Measurements from ENCODE around the gene GAA. TPM values are rescaled to one million over a fixed set of nuclear protein-coding genes. Genes with fewer than 3 reads are reported as not detected.
A peak's percentile ranks its signal among the peaks of the same experiment; 100 is the strongest.

GAA gene
- total RNA-seq, 1 donor from 2014 or later, result 23.6 TPM

DNA sequence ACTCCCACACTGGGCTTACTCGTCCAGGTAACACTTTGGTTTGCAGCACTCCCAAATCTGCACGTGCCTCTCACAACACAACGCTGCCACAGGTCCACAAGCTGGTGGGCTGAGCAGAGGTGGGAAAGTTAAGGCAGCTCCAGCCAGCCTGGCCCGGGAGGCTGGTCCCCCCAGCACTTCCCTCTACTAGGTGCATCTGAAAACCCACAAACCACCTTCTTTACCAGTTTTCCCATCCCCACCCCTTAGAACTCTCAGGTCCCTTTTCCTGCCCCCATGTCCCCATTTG, 1.4 kb upstream of the GAA start:
- DNase-seq (ENCODE audit: low spot score), result no peak
- H3K4me3 Mint-ChIP-seq (ENCODE audit: low read depth), result peak overlapping the region; percentile 84
- H3K36me3 Mint-ChIP-seq (ENCODE audit: low read depth), result no peaks in the 10 kb centered on the region
- H3K27me3 Mint-ChIP-seq (ENCODE audit: low read depth), result no peaks in the 10 kb centered on the region
- intact Hi-C loops (cut with micrococcal nuclease), result loop anchor here (5.0 kb wide), 2 partner anchors 47 to 162 kb away; partner anchors contain the start of genes EIF4A3 and RNF213
- no peak overlapping the region for H3K27ac Mint-ChIP-seq
- H3K4me1 Mint-ChIP-seq (ENCODE audit: low read depth), result peaks cover 23% of the 10 kb centered on the region
- no peaks in the 10 kb centered on the region for H3K9me3 Mint-ChIP-seq

DNA sequence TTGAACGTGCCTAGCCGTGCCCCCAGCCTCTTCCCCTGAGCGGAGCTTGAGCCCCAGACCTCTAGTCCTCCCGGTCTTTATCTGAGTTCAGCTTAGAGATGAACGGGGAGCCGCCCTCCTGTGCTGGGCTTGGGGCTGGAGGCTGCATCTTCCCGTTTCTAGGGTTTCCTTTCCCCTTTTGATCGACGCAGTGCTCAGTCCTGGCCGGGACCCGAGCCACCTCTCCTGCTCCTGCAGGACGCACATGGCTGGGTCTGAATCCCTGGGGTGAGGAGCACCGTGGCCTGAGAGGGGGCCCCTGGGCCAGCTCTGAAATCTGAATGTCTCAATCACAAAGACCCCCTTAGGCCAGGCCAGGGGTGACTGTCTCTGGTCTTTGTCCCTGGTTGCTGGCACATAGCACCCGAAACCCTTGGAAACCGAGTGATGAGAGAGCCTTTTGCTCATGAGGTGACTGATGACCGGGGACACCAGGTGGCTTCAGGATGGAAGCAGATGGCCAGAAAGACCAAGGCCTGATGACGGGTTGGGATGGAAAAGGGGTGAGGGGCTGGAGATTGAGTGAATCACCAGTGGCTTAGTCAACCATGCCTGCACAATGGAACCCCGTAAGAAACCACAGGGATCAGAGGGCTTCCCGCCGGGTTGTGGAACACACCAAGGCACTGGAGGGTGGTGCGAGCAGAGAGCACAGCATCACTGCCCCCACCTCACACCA, 724 bp downstream of the GAA start:
- no peaks in the 10 kb centered on the region for H3K9me3 Mint-ChIP-seq
- DNase-seq (ENCODE audit: low spot score), result no peak
- no peaks in the 10 kb centered on the region for H3K36me3 Mint-ChIP-seq (ENCODE audit: low read depth)
- H3K4me3 Mint-ChIP-seq (ENCODE audit: low read depth), result peak overlapping the region; percentile 84
- H3K4me1 Mint-ChIP-seq (ENCODE audit: low read depth), result peaks cover 23% of the 10 kb centered on the region
- peak overlapping the region; percentile 72 for H3K27ac Mint-ChIP-seq
- H3K27me3 Mint-ChIP-seq (ENCODE audit: low read depth), result no peaks in the 10 kb centered on the region
- intact Hi-C loops (cut with micrococcal nuclease), result loop anchor here (5.0 kb wide), 2 partner anchors 45 to 160 kb away; partner anchors contain the start of genes EIF4A3 and RNF213

DNA sequence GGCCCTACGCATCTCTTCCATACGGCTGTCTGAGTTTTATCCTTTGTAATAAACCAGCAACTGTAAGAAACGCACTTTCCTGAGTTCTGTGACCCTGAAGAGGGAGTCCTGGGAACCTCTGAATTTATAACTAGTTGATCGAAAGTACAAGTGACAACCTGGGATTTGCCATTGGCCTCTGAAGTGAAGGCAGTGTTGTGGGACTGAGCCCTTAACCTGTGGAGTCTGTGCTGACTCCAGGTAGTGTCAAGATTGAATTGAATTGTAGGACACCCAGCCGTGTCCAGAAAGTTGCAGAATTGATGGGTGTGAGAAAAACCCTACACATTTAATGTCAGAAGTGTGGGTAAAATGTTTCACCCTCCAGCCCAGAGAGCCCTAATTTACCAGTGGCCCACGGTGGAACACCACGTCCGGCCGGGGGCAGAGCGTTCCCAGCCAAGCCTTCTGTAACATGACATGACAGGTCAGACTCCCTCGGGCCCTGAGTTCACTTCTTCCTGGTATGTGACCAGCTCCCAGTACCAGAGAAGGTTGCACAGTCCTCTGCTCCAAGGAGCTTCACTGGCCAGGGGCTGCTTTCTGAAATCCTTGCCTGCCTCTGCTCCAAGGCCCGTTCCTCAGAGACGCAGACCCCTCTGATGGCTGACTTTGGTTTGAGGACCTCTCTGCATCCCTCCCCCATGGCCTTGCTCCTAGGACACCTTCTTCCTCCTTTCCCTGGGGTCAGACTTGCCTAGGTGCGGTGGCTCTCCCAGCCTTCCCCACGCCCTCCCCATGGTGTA, 1.5 kb downstream of the GAA start:
- peak overlapping the region; percentile 43 for H3K27ac Mint-ChIP-seq
- H3K9me3 Mint-ChIP-seq, result no peaks in the 10 kb centered on the region
- peak overlapping the region; percentile 84 for H3K4me3 Mint-ChIP-seq (ENCODE audit: low read depth)
- H3K27me3 Mint-ChIP-seq (ENCODE audit: low read depth), result no peaks in the 10 kb centered on the region
- DNase-seq (ENCODE audit: low spot score), result no peak
- peaks cover 23% of the 10 kb centered on the region for H3K4me1 Mint-ChIP-seq (ENCODE audit: low read depth)
- no peaks in the 10 kb centered on the region for H3K36me3 Mint-ChIP-seq (ENCODE audit: low read depth)
- intact Hi-C loops (cut with micrococcal nuclease), result loop anchor here (5.0 kb wide), 2 partner anchors 44 to 159 kb away; partner anchors contain the start of genes EIF4A3 and RNF213

DNA sequence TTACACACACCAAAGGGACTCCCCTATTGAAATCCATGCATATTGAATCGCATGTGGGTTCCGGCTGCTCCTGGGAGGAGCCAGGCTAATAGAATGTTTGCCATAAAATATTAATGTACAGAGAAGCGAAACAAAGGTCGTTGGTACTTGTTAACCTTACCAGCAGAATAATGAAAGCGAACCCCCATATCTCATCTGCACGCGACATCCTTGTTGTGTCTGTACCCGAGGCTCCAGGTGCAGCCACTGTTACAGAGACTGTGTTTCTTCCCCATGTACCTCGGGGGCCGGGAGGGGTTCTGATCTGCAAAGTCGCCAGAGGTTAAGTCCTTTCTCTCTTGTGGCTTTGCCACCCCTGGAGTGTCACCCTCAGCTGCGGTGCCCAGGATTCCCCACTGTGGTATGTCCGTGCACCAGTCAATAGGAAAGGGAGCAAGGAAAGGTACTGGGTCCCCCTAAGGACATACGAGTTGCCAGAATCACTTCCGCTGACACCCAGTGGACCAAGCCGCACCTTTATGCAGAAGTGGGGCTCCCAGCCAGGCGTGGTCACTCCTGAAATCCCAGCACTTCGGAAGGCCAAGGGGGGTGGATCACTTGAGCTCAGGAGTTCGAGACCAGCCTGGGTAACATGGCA, 2.2 kb downstream of the GAA start:
- H3K27me3 Mint-ChIP-seq (ENCODE audit: low read depth), result no peaks in the 10 kb centered on the region
- H3K9me3 Mint-ChIP-seq, result no peaks in the 10 kb centered on the region
- H3K27ac Mint-ChIP-seq, result peak overlapping the region; percentile 43
- no peak for DNase-seq (ENCODE audit: low spot score)
- peaks cover 23% of the 10 kb centered on the region for H3K4me1 Mint-ChIP-seq (ENCODE audit: low read depth)
- intact Hi-C loops (cut with micrococcal nuclease), result loop anchor here (5.0 kb wide), 2 partner anchors 44 to 159 kb away; partner anchors contain the start of genes EIF4A3 and RNF213
- no peaks in the 10 kb centered on the region for H3K36me3 Mint-ChIP-seq (ENCODE audit: low read depth)
- H3K4me3 Mint-ChIP-seq (ENCODE audit: low read depth), result peak overlapping the region; percentile 45

DNA sequence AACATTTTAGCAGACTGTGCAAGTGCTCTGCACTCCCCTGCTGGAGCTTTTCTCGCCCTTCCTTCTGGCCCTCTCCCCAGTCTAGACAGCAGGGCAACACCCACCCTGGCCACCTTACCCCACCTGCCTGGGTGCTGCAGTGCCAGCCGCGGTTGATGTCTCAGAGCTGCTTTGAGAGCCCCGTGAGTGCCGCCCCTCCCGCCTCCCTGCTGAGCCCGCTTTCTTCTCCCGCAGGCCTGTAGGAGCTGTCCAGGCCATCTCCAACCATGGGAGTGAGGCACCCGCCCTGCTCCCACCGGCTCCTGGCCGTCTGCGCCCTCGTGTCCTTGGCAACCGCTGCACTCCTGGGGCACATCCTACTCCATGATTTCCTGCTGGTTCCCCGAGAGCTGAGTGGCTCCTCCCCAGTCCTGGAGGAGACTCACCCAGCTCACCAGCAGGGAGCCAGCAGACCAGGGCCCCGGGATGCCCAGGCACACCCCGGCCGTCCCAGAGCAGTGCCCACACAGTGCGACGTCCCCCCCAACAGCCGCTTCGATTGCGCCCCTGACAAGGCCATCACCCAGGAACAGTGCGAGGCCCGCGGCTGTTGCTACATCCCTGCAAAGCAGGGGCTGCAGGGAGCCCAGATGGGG, 3.1 kb downstream of the GAA start:
- no peak overlapping the region for H3K27ac Mint-ChIP-seq
- H3K4me3 Mint-ChIP-seq (ENCODE audit: low read depth), result no peak overlapping the region
- intact Hi-C loops (cut with micrococcal nuclease), result loop anchor here (5.0 kb wide), 2 partner anchors 43 to 158 kb away; partner anchors contain the start of genes EIF4A3 and RNF213
- no peak for DNase-seq (ENCODE audit: low spot score)
- no peaks in the 10 kb centered on the region for H3K36me3 Mint-ChIP-seq (ENCODE audit: low read depth)
- no peaks in the 10 kb centered on the region for H3K27me3 Mint-ChIP-seq (ENCODE audit: low read depth)
- H3K4me1 Mint-ChIP-seq (ENCODE audit: low read depth), result peaks cover 23% of the 10 kb centered on the region
- H3K9me3 Mint-ChIP-seq, result no peaks in the 10 kb centered on the region

DNA sequence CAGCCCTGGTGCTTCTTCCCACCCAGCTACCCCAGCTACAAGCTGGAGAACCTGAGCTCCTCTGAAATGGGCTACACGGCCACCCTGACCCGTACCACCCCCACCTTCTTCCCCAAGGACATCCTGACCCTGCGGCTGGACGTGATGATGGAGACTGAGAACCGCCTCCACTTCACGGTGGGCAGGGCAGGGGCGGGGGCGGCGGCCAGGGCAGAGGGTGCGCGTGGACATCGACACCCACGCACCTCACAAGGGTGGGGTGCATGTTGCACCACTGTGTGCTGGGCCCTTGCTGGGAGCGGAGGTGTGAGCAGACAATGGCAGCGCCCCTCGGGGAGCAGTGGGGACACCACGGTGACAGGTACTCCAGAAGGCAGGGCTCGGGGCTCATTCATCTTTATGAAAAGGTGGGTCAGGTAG, 3.6 kb downstream of the GAA start:
- Mint-ChIP-seq H3K27me3 (ENCODE audit: low read depth) (no peaks in the 10 kb centered on the region), H3K9me3 (no peaks in the 10 kb centered on the region), H3K36me3 (ENCODE audit: low read depth) (no peaks in the 10 kb centered on the region), H3K27ac (no peak overlapping the region), H3K4me1 (ENCODE audit: low read depth) (peaks cover 20% of the 10 kb centered on the region), H3K4me3 (ENCODE audit: low read depth) (no peak overlapping the region)
- no peak for DNase-seq (ENCODE audit: low spot score)
- intact Hi-C loops (cut with micrococcal nuclease), result loop anchor here (5.0 kb wide), 2 partner anchors 42 to 157 kb away; partner anchors contain the start of genes EIF4A3 and RNF213

DNA sequence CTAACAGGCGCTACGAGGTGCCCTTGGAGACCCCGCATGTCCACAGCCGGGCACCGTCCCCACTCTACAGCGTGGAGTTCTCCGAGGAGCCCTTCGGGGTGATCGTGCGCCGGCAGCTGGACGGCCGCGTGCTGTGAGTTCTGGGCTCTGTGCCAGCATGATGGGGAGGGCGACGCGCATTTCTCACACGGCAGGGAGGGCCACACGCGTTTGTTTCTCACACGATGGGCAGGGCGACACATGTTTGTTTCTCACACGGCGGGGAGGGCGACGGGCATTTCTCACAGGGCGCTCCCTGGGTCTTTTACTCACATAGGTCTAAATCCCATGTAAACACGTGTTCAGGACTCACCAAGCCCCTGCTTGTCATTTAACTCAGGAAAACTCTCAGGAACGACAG, 4.4 kb downstream of the GAA start:
- H3K4me1 Mint-ChIP-seq (ENCODE audit: low read depth), result peaks cover 12% of the 10 kb centered on the region
- no peaks in the 10 kb centered on the region for H3K36me3 Mint-ChIP-seq (ENCODE audit: low read depth)
- no peaks in the 10 kb centered on the region for H3K9me3 Mint-ChIP-seq
- intact Hi-C loops (cut with micrococcal nuclease), result no loop called here
- DNase-seq (ENCODE audit: low spot score), result no peak
- H3K27ac Mint-ChIP-seq, result no peak overlapping the region
- no peaks in the 10 kb centered on the region for H3K27me3 Mint-ChIP-seq (ENCODE audit: low read depth)
- H3K4me3 Mint-ChIP-seq (ENCODE audit: low read depth), result no peak overlapping the region

DNA sequence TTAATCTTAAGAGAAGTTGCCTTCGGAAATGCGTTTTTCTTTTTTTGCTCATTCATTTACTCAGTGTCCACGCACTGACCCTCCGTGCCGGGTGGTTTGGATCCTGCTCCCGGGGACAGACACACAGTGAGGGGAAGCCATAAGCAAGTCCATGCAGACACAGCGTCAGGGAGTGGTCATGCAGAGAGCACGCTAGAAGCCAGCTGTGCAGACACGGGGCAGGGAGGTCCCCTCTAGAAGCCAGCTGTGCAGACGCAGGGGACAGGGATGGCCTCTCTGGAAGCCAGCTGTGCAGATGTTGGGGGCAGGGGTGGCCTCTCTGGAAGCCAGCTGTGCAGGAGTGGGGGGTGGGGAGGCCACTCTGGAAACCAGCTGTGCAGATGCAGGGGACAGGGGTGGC, 4.8 kb downstream of the GAA start:
- DNase-seq (ENCODE audit: low spot score), result no peak
- no peak overlapping the region for H3K4me3 Mint-ChIP-seq (ENCODE audit: low read depth)
- H3K27me3 Mint-ChIP-seq (ENCODE audit: low read depth), result no peaks in the 10 kb centered on the region
- H3K27ac Mint-ChIP-seq, result no peak overlapping the region
- no peaks in the 10 kb centered on the region for H3K9me3 Mint-ChIP-seq
- no peaks in the 10 kb centered on the region for H3K36me3 Mint-ChIP-seq (ENCODE audit: low read depth)
- intact Hi-C loops (cut with micrococcal nuclease), result no loop called here
- H3K4me1 Mint-ChIP-seq (ENCODE audit: low read depth), result peaks cover 10% of the 10 kb centered on the region

DNA sequence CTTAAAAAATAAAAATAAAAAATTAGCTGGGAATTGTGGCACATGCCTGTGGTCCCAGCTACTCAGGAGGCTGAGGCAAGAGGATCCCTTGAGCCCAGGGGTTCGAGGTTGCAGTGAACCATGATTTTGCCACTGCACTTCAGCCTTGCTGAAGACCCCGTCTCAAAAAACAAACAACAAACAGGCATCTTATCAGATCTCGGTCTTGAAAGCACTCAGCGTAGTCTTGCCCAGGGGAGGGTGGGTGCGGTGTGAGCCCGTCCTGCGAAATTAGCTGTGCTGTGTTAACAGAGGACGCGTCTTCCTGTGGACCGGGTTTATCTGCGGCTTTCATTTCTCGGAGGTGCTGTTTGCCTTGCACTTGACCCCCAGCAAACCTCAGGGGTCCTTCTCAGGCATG, 5.4 kb downstream of the GAA start:
- Mint-ChIP-seq H3K4me3 (ENCODE audit: low read depth) (no peak overlapping the region), H3K9me3 (no peaks in the 10 kb centered on the region), H3K4me1 (ENCODE audit: low read depth) (peaks cover 10% of the 10 kb centered on the region), H3K27me3 (ENCODE audit: low read depth) (no peaks in the 10 kb centered on the region), H3K36me3 (ENCODE audit: low read depth) (no peaks in the 10 kb centered on the region), H3K27ac (no peak overlapping the region)
- intact Hi-C loops (cut with micrococcal nuclease), result no loop called here
- no peak for DNase-seq (ENCODE audit: low spot score)

DNA sequence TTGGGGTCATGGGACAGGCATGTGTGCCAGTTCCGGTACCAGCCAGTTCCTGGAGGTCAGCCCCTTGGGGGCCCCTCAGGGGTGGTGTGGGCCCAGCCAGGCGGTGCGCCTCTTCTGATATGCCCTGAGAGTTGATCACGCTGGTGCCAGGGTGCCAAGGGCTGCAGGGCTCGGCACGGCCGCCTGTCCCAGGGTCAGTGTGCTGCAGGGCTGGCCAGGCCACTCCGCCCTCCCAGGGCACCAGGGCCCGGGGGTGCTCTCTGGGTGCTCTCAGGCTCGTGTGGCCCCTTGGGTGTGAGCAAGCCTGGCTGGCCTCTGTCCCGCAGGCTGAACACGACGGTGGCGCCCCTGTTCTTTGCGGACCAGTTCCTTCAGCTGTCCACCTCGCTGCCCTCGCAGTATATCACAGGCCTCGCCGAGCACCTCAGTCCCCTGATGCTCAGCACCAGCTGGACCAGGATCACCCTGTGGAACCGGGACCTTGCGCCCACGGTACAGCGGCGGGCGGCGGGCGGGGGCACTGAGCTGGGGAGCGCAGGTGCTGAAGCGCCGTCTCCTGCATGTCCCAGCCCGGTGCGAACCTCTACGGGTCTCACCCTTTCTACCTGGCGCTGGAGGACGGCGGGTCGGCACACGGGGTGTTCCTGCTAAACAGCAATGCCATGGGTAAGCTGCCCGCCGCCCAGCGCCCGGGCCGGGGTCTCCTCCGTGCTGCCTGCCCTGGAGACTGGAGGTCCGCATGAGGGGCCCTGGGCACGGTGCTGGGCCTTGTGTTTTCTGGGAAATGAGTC, 6.0 kb downstream of the GAA start:
- no peaks in the 10 kb centered on the region for H3K9me3 Mint-ChIP-seq
- no peak overlapping the region for H3K27ac Mint-ChIP-seq
- no peak overlapping the region for H3K4me3 Mint-ChIP-seq (ENCODE audit: low read depth)
- no peaks in the 10 kb centered on the region for H3K27me3 Mint-ChIP-seq (ENCODE audit: low read depth)
- intact Hi-C loops (cut with micrococcal nuclease), result no loop called here
- no peak for DNase-seq (ENCODE audit: low spot score)
- peaks cover 8% of the 10 kb centered on the region for H3K4me1 Mint-ChIP-seq (ENCODE audit: low read depth)
- H3K36me3 Mint-ChIP-seq (ENCODE audit: low read depth), result no peaks in the 10 kb centered on the region

DNA sequence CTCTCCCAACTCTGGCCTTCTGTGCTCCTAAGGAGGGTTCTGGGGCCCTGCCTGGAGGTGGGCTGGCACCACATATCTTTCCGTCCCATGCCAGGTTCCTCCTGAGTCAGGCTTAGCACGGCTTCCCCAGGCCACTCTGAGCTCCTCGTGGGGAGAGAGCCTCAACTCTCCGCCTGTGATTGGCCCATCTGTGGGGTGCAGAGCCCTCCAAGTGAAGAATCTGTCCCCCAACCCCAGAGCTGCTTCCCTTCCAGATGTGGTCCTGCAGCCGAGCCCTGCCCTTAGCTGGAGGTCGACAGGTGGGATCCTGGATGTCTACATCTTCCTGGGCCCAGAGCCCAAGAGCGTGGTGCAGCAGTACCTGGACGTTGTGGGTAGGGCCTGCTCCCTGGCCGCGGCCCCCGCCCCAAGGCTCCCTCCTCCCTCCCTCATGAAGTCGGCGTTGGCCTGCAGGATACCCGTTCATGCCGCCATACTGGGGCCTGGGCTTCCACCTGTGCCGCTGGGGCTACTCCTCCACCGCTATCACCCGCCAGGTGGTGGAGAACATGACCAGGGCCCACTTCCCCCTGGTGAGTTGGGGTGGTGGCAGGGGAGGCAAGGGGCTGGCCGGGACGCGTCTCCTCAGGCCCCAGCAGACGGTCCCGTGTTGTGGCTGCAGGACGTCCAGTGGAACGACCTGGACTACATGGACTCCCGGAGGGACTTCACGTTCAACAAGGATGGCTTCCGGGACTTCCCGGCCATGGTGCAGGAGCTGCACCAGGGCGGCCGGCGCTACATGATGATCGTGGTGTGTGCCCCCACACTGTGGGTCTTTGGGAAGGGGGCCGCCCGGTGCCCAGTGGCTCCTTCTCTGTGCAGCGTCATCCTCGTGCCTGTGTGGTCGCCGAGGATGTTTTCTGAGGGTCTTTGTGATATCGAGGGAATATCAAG, 6.9 kb downstream of the GAA start:
- Mint-ChIP-seq H3K4me3 (ENCODE audit: low read depth) (no peak overlapping the region), H3K36me3 (ENCODE audit: low read depth) (no peaks in the 10 kb centered on the region)
- intact Hi-C loops (cut with micrococcal nuclease), result no loop called here

More for the DNA sequence above, 6.9 kb downstream of the GAA start:
- no peak for DNase-seq (ENCODE audit: low spot score)
- no peaks in the 10 kb centered on the region for H3K9me3 Mint-ChIP-seq
- no peaks in the 10 kb centered on the region for H3K27me3 Mint-ChIP-seq (ENCODE audit: low read depth)
- H3K27ac Mint-ChIP-seq, result no peak overlapping the region
- peaks cover 2% of the 10 kb centered on the region for H3K4me1 Mint-ChIP-seq (ENCODE audit: low read depth)
